GM12878 (cell line): ENCODE measurements around the gene FBXO5. TPM values are rescaled to one million over a fixed set of nuclear protein-coding genes. Genes with fewer than 3 reads are reported as not detected.

Experiments used
- ATAC-seq: fragments of 200-7000 bp; cut with Tn5 transposase; 3 replicates; pipeline ENCODE4 v1.9.1; 2020; ENCODE audit warnings: mild to moderate bottlenecking, moderate library complexity
- BruUV-seq: library from RNA; stranded (reverse); fragments of 400-500 nt; replicated peaks from 2 replicates; lab custom pipeline; 2021; lab: Mats Ljungman, UMichigan
- CTCF ChIA-PET: fragments of 300-600 bp; sonication (Branson Sonifier 250); formaldehyde crosslinking; extraction: SDS; loops from one replicate; lab custom pipeline; 2021; ENCODE audit warnings: inconsistent platforms; lab: Yijun Ruan, JAX
- POLR2A ChIA-PET: fragments of 350-600 bp; formaldehyde crosslinking; extraction: SDS; loops from one replicate; lab custom pipeline; 2021; ENCODE audit warnings: inconsistent platforms; lab: Charles Lee
- RAD21 ChIA-PET: fragments of 300-600 bp; sonication (Branson Sonifier 250); formaldehyde crosslinking; loops from one replicate; lab custom pipeline; 2023; ENCODE audit warnings: antibody characterized with exemption; ENCODE audit not compliant: unreplicated experiment; lab: Charles Lee
- SMC1A ChIA-PET: fragments of 300-600 bp; sonication (Branson Sonifier 250); formaldehyde crosslinking; loops from one replicate; lab custom pipeline; 2023; ENCODE audit not compliant: unreplicated experiment, uncharacterized antibody; lab: Charles Lee
- DNase-seq: peaks from one replicate; pipeline ENCODE4 v3.0.0-alpha.2; 2011; ENCODE audit warnings: low read depth, low spot score
- FAIRE-seq: peaks from 3 replicates; lab custom pipeline; 2011; peaks lifted over from hg19 to GRCh38; lab: Jason Lieb, UNC
- H2AFZ ChIP-seq: 2 replicates; pipeline ENCODE4 v1.6.0; 2011; ENCODE audit warnings: low read depth, low read length, control low read depth; ENCODE audit not compliant: control insufficient read depth
- H3K27ac ChIP-seq: 2 replicates; pipeline ENCODE4 v1.5.1; 2011; ENCODE audit warnings: control low read depth; ENCODE audit not compliant: control insufficient read depth, insufficient read depth
- H3K27me3 ChIP-seq, 2 experiments: replicated peaks in 1 of 2; 2 replicates each; pipeline versions ENCODE4 v1.6.0 to v1.6.1; 2011; ENCODE audit warnings: low read length in 1 of 2; ENCODE audit not compliant: control insufficient read depth in 2 of 2, insufficient read depth in 2 of 2
- H3K36me3 ChIP-seq, 2 experiments: 2 replicates each; pipeline ENCODE4 v1.5.1; 2011; ENCODE audit warnings: low read length in 1 of 2; ENCODE audit not compliant: control insufficient read depth in 2 of 2, insufficient read depth in 2 of 2
- H3K4me1 ChIP-seq: 2 replicates; pipeline ENCODE4 v1.6.1; 2011; ENCODE audit warnings: mild to moderate bottlenecking, low read length, moderate library complexity, mixed read lengths; ENCODE audit not compliant: control insufficient read depth, insufficient read depth
- H3K4me2 ChIP-seq: 2 replicates; pipeline ENCODE4 v1.6.0; 2011; ENCODE audit warnings: control low read depth; ENCODE audit not compliant: control insufficient read depth, insufficient read depth
- H3K4me3 ChIP-seq: fragments of 200-600 bp; sonication (generic); 2 replicates; pipeline ENCODE4 v1.5.1; 2016
- H3K79me2 ChIP-seq: 2 replicates; pipeline ENCODE4 v1.6.0; 2011; ENCODE audit warnings: low read length; ENCODE audit not compliant: control insufficient read depth, insufficient read depth
- H3K9ac ChIP-seq: 2 replicates; pipeline ENCODE4 v1.8.0; 2011; ENCODE audit warnings: low read length, control low read depth, mixed read lengths; ENCODE audit not compliant: control insufficient read depth, insufficient read depth
- H3K9me3 ChIP-seq: replicated peaks from 3 replicates; pipeline ENCODE4 v1.5.1; 2011; ENCODE audit warnings: mild to moderate bottlenecking, low read length; ENCODE audit not compliant: control insufficient read depth, insufficient read depth
- H4K20me1 ChIP-seq: 2 replicates; pipeline ENCODE4 v1.6.0; 2011; ENCODE audit not compliant: control insufficient read depth, insufficient read depth
- E4F1 ChIP-seq: fragments of 450-650 bp; IDR thresholded peaks from 2 replicates; pipeline ENCODE4 v1.6.1; 2018; ENCODE audit warnings: borderline replicate concordance, mild to moderate bottlenecking; ENCODE audit not compliant: partially characterized antibody
- NFIC ChIP-seq: IDR thresholded peaks from 2 replicates; pipeline ENCODE4 v1.6.1; 2012; ENCODE audit warnings: low read depth, mild to moderate bottlenecking, inconsistent platforms, low read length, moderate library complexity
- POLR2AphosphoS2 ChIP-seq: IDR thresholded peaks from 2 replicates; pipeline ENCODE4 v1.6.1; 2011; ENCODE audit warnings: low read depth, mild to moderate bottlenecking, low read length, improper control_type of control experiment, moderate library complexity
- ZNF592 ChIP-seq: fragments of 450-650 bp; IDR thresholded peaks from 2 replicates; pipeline ENCODE4 v1.6.1; 2017; ENCODE audit warnings: mild to moderate bottlenecking, moderate library complexity
- ZNF622 ChIP-seq: fragments of 450-650 bp; IDR thresholded peaks from 2 replicates; pipeline ENCODE4 v1.6.1; 2017; ENCODE audit warnings: mild to moderate bottlenecking, inconsistent platforms
- WGBS: methylation state at CpG from one replicate; pipeline ENCODE4 v1.1.6; 2016; ENCODE audit warnings: low lambda C conversion rate; ENCODE audit not compliant: insufficient replicate concordance, insufficient coverage; ENCODE audit errors: missing lambda C conversion rate; 5-methylcytosine and 5-hydroxymethylcytosine counted together
- in situ Hi-C: fragments of 300-500 bp; cut with MboI; formaldehyde crosslinking; loops from 9 replicates; pipeline ENCODE4 v1.14.3; 2018; ENCODE audit warnings: mixed read lengths
- intact Hi-C: fragments of 100-400 bp; cut with micrococcal nuclease; formaldehyde crosslinking; loops from one replicate; pipeline ENCODE4 v1.14.2; 2022; ENCODE audit not compliant: unreplicated experiment
- polyA plus RNA-seq, 11 experiments: library from polyadenylated mRNA; depleted of rRNA in 4 of 11; unstranded in 6 of 11; stranded (reverse) in 5 of 11; fragments of >200 nt; fragmentation: Nextera tagmentation in 4 of 11; fragmentation: Illumina TruSeq in 1 of 11; extraction: Ambion mirVana in 4 of 11; extraction: Trizol in 1 of 11; gene quantifications; 1 replicate in 1 of 11; 2 replicates in 10 of 11; pipeline versions ENCODE4 v1.2.1 to v1.2.3, GENCODE V29; 2011 to 2016; ENCODE audit warnings: inconsistent platforms in 2 of 11, missing spikeins in 2 of 11, low read depth in 1 of 11
- total RNA-seq, 4 experiments: library from RNA; depleted of rRNA in 3 of 4; stranded (reverse); fragments of >200 nt in 3 of 4; fragmentation: Illumina TruSeq in 1 of 4; extraction: Trizol in 1 of 4; gene quantifications; 2 replicates each; pipeline versions ENCODE4 v1.2.1 to v1.2.3, GENCODE V29; 2013 to 2021

Gene FBXO5
- total and polyA plus RNA-seq, 10 of the 15 experiments (the other 5 are each of a cell fraction or from before 2014, with no cell fraction given), result 13.6 to 62.2 (median 37.7) TPM

GRCh38 chr6:152946484-152946883 lies 36.4 kb downstream of the FBXO5 start:
- H3K9me3 ChIP-seq, result no peaks in the 10 kb centered on the region
- no peak overlapping the region for H3K9ac ChIP-seq
- ChIA-PET CTCF (interaction anchor here (3.4 kb wide), 1 partner anchor 81 kb away, joined by 38 read pairs; no protein-coding TSS in a partner anchor), POLR2A (no interaction called here), RAD21 (no interaction called here), SMC1A (interaction anchor here (0.9 kb wide), 1 partner anchor 19 kb away, joined by 3 read pairs; no protein-coding TSS in a partner anchor)
- in situ Hi-C loops, result loop anchor here (5.0 kb wide), 1 partner anchor 89 kb away; no protein-coding TSS in a partner anchor
- FAIRE-seq, result no peak
- H3K27ac ChIP-seq, result no peak overlapping the region
- H3K36me3 ChIP-seq, result no peaks in the 10 kb centered on the region
- no peaks in the 10 kb centered on the region for H3K79me2 ChIP-seq
- H3K4me3 ChIP-seq, result no peak overlapping the region
- no peak for DNase-seq
- no peaks in the 10 kb centered on the region for H4K20me1 ChIP-seq
- 27% methylated on average over 3 of the region's 3 CpGs for WGBS
- BruUV-seq, result no TSS peak
- TF ChIP-seq E4F1 (no peak), NFIC (no peak), POLR2AphosphoS2 (no peak), ZNF592 (no peak), ZNF622 (no peak)
- no peak for ATAC-seq
- H3K27me3 ChIP-seq, result no peaks in the 10 kb centered on the region
- no peak overlapping the region for H2AFZ ChIP-seq
- no peaks in the 10 kb centered on the region for H3K4me1 ChIP-seq
- no peak overlapping the region for H3K4me2 ChIP-seq
- intact Hi-C loops, result no loop called here
